Natural killer cell (primary cell): ENCODE measurements around the gene AKAP11. TPM values are rescaled to one million over a fixed set of nuclear protein-coding genes. Genes with fewer than 3 reads are reported as not detected.

Experiments used
- ATAC-seq, 3 donors: fragments of 150-1000 bp in 2 of 3; fragments of 200-7000 bp in 1 of 3; cut with Tn5 transposase; 1 replicate in 1 of 3; 2 replicates in 2 of 3; pipeline ENCODE4 v1.10.0; 2021; ENCODE audit warnings: mild to moderate bottlenecking in 2 of 3, moderate library complexity in 2 of 3
- DNase-seq, 2 donors: peaks; one replicate each; pipeline versions ENCODE4 v3.0.0 to v3.0.0-alpha.2; 2013 to 2021; ENCODE audit warnings: mixed read lengths in 1 of 2
- H3K27ac ChIP-seq: one replicate; pipeline ENCODE4 v1.5.1; 2013; ENCODE audit warnings: mild to moderate bottlenecking, low read length
- H3K27me3 ChIP-seq: one replicate; pipeline ENCODE4 v1.6.1; 2013; ENCODE audit warnings: low read length; ENCODE audit not compliant: control insufficient read depth, insufficient read depth
- H3K36me3 ChIP-seq: one replicate; pipeline ENCODE4 v1.6.1; 2013; ENCODE audit warnings: low read length; ENCODE audit not compliant: control insufficient read depth, insufficient read depth
- H3K4me1 ChIP-seq: one replicate; pipeline ENCODE4 v1.6.1; 2013; ENCODE audit warnings: low read length; ENCODE audit not compliant: control insufficient read depth, insufficient read depth
- H3K4me3 ChIP-seq: one replicate; pipeline ENCODE4 v1.5.1; 2013; ENCODE audit warnings: low read length
- H3K9me3 ChIP-seq: one replicate; pipeline ENCODE4 v1.6.1; 2013; ENCODE audit warnings: low read length; ENCODE audit not compliant: control insufficient read depth, insufficient read depth
- H3K27ac Mint-ChIP-seq, 2 donors: one replicate each; pipeline ENCODE4 v1.8.0; 2022; ENCODE audit warnings: mild to moderate bottlenecking in 2 of 2, mixed read lengths in 2 of 2, moderate library complexity in 1 of 2
- H3K27me3 Mint-ChIP-seq, 2 donors: one replicate each; pipeline ENCODE4 v1.8.0; 2022; ENCODE audit warnings: low read depth in 2 of 2, mixed read lengths in 2 of 2
- H3K36me3 Mint-ChIP-seq: one replicate; pipeline ENCODE4 v1.8.0; 2022; ENCODE audit warnings: mixed read lengths
- H3K4me1 Mint-ChIP-seq, 2 donors: one replicate each; pipeline ENCODE4 v1.8.0; 2022; ENCODE audit warnings: mixed read lengths in 2 of 2
- H3K4me3 Mint-ChIP-seq: one replicate; pipeline ENCODE4 v1.8.0; 2022; ENCODE audit warnings: mild to moderate bottlenecking, moderate library complexity, mixed read lengths
- H3K9me3 Mint-ChIP-seq, 2 donors: one replicate each; pipeline ENCODE4 v1.8.0; 2022; ENCODE audit warnings: mixed read lengths in 2 of 2
- WGBS: methylation state at CpG from one replicate; pipeline ENCODE4 v1.1.7; 2013; ENCODE audit warnings: missing lambda C conversion rate; ENCODE audit not compliant: insufficient coverage; 5-methylcytosine and 5-hydroxymethylcytosine counted together
- intact Hi-C: fragments of 100-400 bp; cut with micrococcal nuclease; formaldehyde crosslinking; loops from one replicate; pipeline ENCODE4 v1.14.2; 2022
- total RNA-seq, 4 donors: library from RNA; stranded (reverse); fragments of 120-200 nt in 1 of 4; gene quantifications; one replicate each; pipeline versions ENCODE4 v1.2.3 to v1.2.4, GENCODE V29; 2013 to 2022
- TF ChIP-seq, protein P1 (sequence below): fragments of 200-600 bp; IDR thresholded peaks from one replicate; pipeline ENCODE4 v1.8.0; 2022; ENCODE audit warnings: antibody characterized with exemption

The AKAP11 gene
- total RNA-seq, 3 donors from 2014 or later (not counting 1 experiment from before 2014, with no cell fraction given), result 23.6 to 31.9 (median 26.8) TPM

- DNase-seq, result no peak
- Mint-ChIP-seq H3K4me3 (no peak overlapping the region), H3K27me3 (peaks cover 21 to 24% of the 10 kb centered on the region in 2 donors), H3K4me1 (peaks cover 14 to 15% of the 10 kb centered on the region in 2 donors), H3K9me3 (no peaks in the 10 kb centered on the region), H3K27ac (no peak overlapping the region), H3K36me3 (no peaks in the 10 kb centered on the region)
- Histone ChIP-seq H3K27me3 (peaks cover 4% of the 10 kb centered on the region), H3K4me3 (no peak overlapping the region), H3K4me1 (peaks cover 6% of the 10 kb centered on the region), H3K9me3 (no peaks in the 10 kb centered on the region), H3K36me3 (no peaks in the 10 kb centered on the region), H3K27ac (no peak overlapping the region)
- no peak for ATAC-seq
- intact Hi-C loops, result no loop called here
- WGBS, result 93% methylated on average over 1 of the region's 3 CpGs
- TF ChIP-seq, protein P1, sequence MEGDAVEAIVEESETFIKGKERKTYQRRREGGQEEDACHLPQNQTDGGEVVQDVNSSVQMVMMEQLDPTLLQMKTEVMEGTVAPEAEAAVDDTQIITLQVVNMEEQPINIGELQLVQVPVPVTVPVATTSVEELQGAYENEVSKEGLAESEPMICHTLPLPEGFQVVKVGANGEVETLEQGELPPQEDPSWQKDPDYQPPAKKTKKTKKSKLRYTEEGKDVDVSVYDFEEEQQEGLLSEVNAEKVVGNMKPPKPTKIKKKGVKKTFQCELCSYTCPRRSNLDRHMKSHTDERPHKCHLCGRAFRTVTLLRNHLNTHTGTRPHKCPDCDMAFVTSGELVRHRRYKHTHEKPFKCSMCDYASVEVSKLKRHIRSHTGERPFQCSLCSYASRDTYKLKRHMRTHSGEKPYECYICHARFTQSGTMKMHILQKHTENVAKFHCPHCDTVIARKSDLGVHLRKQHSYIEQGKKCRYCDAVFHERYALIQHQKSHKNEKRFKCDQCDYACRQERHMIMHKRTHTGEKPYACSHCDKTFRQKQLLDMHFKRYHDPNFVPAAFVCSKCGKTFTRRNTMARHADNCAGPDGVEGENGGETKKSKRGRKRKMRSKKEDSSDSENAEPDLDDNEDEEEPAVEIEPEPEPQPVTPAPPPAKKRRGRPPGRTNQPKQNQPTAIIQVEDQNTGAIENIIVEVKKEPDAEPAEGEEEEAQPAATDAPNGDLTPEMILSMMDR, result no peak
These were observed 5.5 kb upstream of the AKAP11 start for GRCh38 chr13:42266473-42266872.

- TF ChIP-seq, protein P1, result no peak
- Mint-ChIP-seq H3K36me3 (no peaks in the 10 kb centered on the region), H3K27me3 (peaks cover 8 to 9% of the 10 kb centered on the region in 2 donors), H3K4me1 (peaks cover 42 to 44% of the 10 kb centered on the region in 2 donors), H3K4me3 (peak overlapping the region; percentile 98), H3K9me3 (no peaks in the 10 kb centered on the region), H3K27ac (peak overlapping the region; percentile 95)
- intact Hi-C loops, result loop anchor here (2.0 to 5.0 kb wide), 2 partner anchors 107 to 122 kb away; no protein-coding TSS in a partner anchor
- no peak for ATAC-seq
- H3K4me1 ChIP-seq, result peaks cover 9% of the 10 kb centered on the region
- no peaks in the 10 kb centered on the region for H3K36me3 ChIP-seq
- H3K9me3 ChIP-seq, result no peaks in the 10 kb centered on the region
- no peak for DNase-seq
- H3K27me3 ChIP-seq, result peaks cover 2% of the 10 kb centered on the region
- WGBS, result 95% methylated on average over 6 of the region's 6 CpGs
- H3K27ac ChIP-seq, result no peak overlapping the region
- H3K4me3 ChIP-seq, result no peak overlapping the region
These were observed 1.6 kb upstream of the AKAP11 start for GRCh38 chr13:42270160-42270856.

DNA sequence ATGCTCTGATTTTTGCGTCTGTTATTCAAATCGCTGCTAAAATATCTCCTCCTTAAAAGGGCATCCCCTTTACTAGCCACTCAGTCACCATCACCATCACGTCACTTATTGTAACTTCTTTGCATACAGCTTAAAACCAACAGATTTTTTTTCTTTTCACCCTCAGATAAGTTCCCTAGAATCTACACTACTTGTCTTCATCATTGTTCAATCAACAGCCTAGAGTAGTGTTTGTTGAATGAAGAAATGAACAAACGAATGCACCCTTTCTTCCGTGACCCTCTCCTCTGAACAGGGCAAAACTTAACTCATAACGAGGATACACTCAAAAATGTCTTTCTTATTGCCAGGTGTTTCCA lies 1.1 kb upstream of the AKAP11 start:
- no peak for DNase-seq
- Mint-ChIP-seq H3K4me3 (peak overlapping the region; percentile 98), H3K36me3 (no peaks in the 10 kb centered on the region), H3K27ac (peak overlapping the region; percentile 95), H3K4me1 (peaks cover 43 to 46% of the 10 kb centered on the region in 2 donors), H3K27me3 (peaks cover 8 to 9% of the 10 kb centered on the region in 2 donors), H3K9me3 (no peaks in the 10 kb centered on the region)
- TF ChIP-seq, protein P1, result no peak
- no peaks in the 10 kb centered on the region for H3K9me3 ChIP-seq
- no peak for ATAC-seq
- 91% methylated on average over 6 of the region's 6 CpGs for WGBS
- H3K27ac ChIP-seq, result peak overlapping the region; percentile 94
- no peaks in the 10 kb centered on the region for H3K36me3 ChIP-seq
- peaks cover 9% of the 10 kb centered on the region for H3K4me1 ChIP-seq
- intact Hi-C loops, result loop anchor here (2.0 to 5.0 kb wide), 2 partner anchors 106 to 122 kb away; no protein-coding TSS in a partner anchor
- peak overlapping the region; percentile 75 for H3K4me3 ChIP-seq
- peaks cover 2% of the 10 kb centered on the region for H3K27me3 ChIP-seq
